Cortex of kidney (tissue), 1 donor: ENCODE results near the gene SLC26A2.

Experiments used
- DNase-seq: peaks from one replicate; lab custom pipeline; 2025; lab: John Stamatoyannopoulos, UW

Gene SLC26A2

DNA sequence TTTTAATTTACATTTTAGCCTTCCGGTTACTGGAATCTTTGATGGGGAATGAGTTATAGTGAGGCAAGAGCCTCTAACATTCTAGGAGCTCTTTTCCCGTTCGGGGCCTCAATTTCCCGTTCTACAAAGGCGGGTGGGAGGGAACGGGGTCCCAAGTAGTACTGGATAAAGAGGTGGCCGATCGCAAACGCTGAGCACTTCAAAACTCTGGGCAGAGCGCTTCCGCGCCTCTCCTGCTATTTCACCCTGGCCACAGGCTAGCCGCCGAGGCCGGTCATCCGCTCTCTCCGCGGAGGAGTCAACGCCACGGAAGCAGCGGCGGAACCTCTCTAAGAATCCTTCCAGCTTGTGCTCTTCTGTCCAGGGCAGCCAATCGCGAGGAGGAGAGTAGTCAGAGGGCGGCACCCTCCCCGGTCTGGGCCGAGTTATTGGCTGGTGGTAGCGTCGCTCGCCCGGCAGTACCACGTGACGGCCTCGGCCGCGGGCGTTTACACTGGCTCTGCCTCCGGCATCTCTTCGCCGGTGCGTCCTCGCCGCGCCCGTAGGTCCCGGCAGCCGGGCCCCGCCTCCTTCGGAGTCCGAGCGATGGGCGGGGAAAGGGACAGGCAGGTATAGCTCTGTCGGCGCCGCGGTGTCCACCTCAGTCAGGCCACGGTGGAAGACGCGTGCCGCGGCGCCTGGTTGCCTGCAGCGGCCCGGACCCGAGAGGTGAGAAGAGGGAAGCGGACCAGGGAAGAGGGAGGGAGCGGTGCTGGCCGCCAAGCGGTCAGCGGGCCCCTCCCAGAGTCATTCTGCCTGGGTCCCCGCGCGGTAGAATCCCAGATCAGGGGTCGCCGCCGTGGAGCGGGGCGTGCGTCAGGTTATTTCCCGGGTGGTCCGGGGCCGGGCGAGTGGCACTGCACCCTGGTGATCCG, at the start of gene SLC26A2:
Gene SLC26A2, plus strand, starts transcription at position 487 of the 914 bp plus-strand sequence. CDS start 16,895 bp downstream, outside the sequence.
- DNase-seq: peak; percentile 85

DNA sequence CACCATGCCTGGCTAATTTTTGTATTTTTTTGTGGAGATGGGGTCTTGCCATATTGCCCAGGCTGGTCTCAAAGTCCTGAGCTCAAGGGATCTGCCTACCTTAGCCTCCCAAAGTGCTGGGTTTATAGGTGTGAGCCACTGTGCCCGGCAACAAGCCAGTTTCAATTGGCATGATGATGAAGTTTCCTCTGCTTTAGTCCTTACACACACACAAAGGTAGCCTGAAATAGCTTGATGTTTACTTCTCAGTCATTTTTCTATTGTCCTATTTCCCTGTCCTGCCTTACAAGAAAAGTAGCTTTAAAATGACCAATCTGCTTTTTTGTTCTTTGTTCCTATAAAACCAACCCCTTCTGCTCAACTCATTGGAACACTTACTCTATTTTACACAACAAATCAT, 49.5 kb upstream of the SLC26A2 start:
- DNase-seq: no peak

DNA sequence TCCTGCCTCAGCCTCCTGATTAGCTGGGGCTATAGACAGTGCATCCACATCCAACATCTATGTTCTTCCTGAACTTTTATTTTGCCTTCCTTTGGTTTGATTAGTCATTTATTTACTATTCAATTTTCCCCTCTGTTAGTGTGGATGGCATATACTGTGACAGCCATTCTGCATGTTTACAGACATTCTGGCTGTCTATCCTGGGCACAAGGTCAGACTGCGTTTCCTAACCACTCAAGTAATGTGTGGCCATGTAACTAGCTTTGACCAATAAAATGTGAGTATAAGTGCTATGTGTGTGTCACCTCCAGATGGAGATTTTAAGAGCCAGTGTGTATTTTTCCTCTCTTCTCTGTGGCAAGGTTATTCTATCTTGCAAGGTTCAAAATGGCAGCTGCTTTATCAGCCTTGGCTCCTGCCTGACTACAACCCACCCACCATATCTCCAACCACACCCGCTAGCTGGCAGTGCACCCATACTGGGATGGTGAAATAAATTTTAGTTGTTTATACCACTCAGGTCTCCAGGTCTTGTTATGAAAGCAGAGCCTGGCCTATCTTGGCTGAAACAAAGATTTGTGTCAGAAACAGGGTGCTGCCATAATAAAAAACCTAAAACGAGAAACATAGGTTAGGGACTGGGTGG, 48.2 kb upstream of the SLC26A2 start:
- DNase-seq: no peak

DNA sequence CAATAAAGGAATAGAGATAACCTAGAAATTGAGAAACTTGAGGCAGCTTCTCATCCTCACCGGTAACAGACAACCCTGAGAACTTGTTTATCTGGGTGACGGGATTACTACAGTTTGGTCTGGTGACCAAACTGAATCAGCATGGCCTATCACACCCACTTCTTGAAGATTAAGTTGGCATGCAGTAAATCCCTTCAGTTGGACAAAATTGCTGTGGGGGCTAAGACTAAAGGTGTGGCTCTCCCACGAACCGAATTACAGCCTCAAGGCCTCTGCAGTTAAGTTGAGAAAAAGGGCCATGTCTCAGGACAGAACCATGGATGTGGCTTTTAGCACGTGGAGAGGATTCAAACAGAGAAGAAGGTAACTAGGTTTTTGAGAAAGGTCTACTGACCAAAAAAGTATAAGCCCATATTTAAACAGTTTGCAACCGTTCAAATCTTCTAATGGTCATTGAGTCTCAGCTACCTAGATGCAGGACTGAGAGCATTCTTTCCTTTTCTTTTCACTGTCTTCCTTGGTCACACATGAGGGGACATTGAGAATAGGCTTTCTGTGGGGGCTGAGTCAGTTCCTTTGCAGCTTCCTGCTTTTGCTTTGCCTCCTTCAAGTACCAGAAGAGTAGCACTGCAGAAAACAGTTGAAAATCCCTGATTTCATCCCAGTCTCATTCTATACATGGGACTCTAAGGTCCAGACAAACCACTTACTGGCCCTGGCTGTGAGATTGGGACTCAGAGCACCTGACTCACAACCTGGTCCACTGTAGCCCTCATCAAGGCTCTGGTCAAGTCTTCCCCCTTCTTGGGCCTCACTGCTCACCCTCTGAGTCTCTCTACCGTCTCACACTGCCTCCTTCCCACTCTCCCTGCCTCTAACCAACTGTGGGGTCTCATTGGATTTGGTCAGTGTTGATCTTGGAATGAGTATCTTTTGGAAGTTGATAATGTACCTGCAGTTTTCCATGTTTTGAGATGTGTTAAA, 46.8 kb upstream of the SLC26A2 start:
- DNase-seq: no peak

DNA sequence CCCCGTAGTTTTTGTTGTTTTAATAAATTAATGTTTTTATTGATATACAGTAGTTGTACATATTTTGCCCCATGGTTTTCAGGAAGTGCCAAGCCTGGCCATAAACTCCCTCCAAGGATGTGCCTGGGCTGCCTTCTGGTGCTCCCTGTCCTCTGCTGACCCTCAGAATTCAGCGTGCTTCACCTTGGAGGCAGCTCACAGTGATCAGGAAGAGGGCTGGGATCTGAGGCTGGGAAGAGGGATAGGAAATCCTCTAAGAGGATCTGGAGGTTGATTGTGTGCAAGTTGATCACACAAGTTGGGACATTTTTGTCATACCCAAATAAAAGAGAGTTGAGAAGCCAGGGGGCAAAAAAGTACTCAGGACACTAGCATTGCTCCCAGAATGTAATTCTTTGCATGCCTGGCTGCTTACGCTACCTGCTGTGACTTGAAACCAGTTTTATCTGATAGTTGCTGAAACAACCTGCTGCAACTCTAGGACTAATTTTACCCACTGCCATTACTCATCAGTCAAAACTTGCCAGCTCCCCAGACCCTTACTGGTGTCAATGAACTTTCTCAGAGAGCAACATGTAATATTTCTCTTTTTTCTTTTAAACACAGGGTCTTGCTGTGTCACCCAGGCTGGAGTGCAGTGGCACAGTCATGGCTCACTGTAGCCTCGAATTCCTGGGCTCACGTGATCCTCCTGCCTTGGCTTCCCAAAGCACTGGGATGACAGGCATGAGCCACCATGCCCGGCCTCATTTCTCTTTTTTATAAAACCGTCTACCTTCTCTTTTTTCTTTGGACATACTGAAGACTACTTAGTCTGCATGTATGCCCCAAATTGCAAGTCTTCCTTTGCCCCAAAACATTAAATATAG, 44.9 kb upstream of the SLC26A2 start:
- DNase-seq: no peak

DNA sequence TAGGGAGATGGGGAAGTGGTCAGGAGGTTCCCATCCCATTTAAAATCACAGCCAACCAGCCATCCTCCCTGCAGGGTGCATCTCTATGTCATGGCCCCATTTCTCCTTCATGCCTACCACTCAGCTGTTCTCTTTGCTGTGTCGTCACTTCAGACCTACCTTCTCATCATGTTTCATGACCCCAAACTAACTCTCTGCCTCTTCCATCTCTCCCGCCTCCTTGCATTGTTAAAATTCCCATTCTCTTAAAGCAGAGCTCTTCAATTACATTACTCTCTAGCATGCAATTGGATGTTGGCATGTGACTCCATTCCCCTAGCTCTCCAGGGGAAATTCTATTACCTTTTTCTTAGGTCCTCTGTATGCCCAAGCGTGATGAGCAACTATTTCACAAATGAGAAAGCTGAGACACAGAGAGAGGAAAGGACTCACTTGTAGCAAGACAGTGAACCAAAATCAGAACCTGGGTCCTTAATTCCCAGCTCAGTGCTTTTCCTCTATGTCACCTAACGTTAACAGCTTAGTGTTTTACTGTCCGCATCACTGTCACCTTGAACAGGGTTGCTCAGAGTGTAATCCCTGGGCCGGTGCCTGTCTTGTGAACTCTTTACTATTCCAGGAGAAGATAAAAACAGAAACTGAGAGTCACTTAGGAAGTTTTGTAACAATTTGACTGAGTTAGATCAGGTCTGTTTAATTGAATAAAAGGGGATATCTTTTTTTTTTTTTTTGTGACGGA, 44.1 kb upstream of the SLC26A2 start:
- no peak for DNase-seq

DNA sequence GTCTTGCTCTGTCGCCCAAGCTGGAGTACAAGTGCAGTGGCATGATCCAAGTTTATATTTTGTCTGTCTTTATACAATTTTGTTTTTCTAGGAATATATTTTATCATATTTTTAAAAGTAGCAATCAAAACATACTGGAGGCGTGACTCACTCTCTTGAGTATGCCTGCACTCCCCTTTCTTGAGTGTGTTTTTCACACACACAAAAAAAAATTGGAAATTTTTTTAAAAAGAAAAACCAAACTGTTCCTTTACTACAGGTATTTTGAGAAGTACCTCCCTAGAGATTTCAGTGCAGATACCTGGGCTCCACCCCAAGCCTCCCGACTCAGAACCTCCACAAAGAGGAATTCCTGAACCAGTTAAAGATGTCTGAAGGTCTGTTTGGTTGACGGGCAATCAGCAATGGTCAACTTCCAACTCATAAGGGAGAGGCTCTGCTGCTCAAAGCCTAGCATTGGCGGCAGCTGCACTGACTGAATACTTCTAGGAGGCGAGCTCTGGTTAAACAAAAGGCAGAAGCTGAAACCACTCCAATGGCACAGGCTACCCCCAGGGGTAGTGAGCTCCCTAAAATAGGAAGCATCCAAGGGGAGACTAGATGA, 43.4 kb upstream of the SLC26A2 start:
- DNase-seq: no peak

DNA sequence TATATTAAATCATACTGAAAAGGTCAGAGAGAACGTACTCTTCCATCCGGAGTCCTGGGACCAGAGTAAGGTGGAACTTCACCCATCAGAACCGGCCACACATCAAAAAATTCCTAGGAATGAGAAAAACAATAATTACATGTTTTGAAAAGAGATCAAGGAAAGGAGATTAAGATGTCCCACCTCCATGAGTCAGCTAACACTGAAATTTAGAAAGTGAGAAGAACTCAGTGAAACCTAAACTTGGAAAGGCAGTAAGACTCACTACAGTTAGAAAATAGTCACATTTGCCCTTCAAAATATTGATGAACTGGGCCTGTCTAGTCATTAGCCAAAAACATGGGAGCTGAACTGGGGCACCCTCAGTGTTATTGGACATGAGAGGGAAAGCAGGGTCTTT, 39.0 kb upstream of the SLC26A2 start:
- no peak for DNase-seq

DNA sequence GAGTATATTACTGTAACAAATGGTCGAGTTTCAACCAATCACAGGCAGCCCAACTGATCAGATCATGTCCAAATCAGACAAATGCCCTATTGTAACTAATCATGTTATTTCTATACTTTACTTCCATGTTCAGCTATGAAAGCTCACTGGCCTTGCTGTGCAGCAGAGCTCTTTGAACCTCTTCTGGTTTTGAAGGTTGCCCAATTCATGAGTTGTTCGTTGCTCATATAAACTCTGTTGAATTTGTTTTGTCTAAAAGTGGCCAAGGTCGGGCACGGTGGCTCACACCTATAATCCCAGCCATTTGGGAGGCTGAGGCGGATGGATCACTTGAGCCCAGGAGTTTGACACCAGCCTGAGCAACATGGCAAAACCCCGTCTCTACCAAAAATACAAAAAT, 37.6 kb upstream of the SLC26A2 start:
- no peak for DNase-seq

DNA sequence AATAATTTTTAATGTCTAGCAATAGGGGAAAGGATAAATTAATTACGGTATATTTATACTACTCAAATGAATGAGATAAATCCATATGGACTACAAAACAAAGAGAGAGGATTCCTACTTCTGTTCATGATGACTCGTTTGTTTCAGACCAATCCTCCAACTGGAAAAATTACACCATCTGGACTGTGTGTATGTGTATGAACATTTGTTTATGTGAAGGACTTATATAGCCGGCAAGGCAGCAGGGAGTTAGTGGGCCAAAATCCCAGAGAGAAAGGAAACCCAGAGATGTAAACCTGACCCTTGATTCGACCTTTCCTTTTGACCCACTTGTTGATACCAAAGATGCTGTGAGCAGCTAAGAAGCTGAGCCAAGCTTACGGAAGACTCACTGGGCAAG, 36.1 kb upstream of the SLC26A2 start:
- no peak for DNase-seq

DNA sequence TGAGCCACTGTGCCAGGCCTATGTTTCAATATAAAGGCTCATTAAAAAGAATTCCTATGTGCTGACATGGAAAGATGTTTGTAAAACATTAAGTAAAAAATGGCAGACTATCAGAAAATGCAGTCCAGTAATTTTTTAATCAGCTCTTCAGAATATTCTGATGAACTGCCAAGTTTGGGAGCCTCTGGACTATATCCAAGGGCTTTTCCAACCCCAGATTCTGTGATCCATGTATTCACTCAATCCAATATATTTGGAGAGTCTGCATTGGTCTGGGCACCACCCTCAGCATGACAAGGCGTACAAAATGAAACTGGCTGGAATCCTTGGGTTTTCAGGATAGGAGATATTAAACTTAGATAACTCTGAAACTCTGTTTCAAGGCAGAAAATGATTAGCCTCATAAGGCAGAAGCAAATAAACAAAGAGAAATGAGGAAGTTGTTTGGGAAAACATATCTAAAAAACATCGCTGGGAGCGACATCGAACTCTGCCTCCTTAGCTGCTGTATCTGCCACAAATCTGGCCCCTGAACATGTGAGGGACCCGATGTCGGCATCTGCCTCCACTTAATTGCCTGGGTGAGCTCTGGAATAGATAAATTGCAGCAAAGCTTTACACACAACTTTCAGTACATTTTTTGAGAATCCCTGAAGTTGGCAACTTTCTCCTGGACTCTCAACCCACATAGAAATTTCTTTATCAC, 30.4 kb upstream of the SLC26A2 start:
- DNase-seq: no peak

DNA sequence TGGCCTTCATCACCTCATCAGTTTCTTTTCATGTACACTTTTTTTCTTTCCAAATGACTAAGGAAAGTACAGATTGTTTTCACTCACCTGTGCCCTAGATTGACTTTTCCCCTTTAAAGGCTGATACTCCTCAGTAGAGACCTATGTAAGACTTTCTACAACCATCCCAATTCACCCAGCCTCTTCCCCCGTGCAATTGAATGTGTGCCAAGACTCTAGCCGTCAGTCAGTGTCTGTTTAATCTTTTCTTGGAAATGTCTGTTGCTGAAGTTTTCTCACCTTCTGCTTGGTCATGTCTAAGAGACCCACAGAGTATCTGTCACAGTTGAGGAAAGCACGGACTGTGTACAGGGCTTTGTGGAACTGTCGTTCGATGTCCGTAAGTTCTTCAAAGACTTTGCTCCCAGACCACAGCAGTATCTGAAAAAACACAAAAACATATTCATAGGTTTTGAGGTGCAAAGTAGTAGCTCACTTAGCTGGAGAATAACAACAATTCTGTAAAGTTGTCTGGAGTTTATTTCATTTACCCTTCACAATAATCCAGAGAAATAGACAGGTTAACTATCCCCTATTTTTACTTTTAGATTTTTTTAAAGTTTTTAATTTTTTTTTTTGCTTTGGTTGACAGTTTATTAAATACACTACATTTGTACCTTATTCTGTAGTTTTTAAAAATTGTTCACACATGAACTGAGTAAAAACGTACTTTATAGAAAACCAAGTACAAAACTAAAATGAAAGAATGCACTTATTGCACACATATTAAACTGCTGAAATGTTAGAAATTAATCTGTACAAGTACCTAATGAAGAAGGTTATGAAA, 29.6 kb upstream of the SLC26A2 start:
- no peak for DNase-seq

DNA sequence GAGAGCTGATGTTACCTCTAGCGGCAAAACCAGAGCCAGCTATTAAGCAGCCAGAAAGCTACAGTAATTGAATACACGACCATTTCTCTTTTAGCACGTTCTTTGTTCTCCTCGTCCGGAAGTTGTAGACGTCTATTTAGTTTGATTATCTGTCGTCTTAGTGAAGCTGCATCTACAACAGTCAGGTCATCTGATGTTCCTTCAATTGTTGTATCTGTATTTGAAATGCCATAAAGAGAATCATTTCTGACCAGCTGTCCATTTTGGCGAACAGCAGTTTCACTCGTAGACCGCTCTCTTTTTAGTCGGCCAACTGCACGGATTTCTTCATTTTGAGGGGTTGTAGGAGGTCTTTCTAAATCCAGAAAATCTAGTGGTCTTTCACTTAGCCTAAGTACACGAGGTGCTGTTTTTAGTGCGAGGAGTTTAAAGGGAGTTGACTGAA, 28.5 kb upstream of the SLC26A2 start:
- DNase-seq: no peak

DNA sequence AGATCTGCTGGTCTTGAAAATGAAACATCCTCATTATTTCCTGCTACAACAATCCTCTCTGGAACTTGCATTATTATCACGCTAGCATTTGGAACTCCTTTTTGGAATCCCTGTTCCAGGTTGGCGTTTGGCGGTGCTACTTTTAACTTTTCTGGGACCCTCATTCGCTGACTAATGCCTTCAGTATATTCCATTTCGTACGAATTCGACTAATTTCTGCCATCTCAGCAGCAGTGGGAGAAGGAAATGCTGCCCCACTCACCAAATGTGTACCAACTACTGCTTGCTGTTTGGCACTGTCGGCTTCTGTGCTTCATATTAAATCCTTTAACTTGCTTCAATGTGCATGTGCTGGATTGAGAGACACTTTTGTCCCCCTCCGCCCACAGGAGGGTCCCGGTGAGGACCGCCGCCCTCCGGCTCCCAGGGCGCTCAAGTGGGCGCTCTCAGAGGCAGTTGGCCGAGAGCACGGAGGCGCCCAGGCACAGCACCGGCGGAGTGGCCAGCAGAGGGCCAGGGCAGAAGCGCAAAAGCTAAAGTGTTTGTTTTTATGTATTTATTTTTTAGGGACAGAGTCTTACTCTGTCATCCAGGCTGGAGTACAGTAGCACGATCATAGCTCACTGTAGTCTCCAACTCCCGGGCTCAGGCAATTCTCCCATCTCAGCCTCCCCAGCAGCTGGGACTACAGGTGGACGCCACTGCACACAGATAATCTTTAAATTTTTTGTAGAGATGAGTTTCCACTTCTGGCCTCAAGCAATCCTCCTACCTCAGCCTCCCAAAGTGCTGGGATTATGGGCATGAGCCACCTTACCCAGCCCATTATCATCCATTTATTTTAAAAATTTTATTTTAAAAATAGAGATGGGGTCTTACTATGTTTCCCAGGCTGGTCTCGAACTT, 27.9 kb upstream of the SLC26A2 start:
- no peak for DNase-seq

DNA sequence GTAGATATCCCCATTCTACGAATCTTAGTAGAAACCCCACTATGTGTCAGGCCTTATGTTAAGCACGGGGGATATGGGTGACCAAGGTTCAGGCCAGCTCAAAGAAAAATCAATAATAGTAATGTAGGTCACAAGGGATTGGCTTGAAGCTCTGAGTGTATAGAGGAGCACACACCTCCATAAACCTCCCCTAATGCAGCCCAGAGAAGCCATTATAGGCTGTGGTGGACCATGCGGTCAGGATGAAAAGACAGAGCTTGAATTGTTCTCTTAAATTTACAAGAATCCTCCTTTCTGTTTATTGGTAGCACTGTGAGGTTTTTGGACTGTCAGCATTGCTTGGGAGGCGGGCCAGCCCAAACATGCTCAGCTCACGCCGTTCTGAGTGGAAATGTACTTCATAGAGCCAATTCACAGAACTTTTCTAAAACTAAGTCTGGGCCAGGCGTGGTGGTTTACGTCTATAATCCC, 25.1 kb upstream of the SLC26A2 start:
- DNase-seq: no peak

DNA sequence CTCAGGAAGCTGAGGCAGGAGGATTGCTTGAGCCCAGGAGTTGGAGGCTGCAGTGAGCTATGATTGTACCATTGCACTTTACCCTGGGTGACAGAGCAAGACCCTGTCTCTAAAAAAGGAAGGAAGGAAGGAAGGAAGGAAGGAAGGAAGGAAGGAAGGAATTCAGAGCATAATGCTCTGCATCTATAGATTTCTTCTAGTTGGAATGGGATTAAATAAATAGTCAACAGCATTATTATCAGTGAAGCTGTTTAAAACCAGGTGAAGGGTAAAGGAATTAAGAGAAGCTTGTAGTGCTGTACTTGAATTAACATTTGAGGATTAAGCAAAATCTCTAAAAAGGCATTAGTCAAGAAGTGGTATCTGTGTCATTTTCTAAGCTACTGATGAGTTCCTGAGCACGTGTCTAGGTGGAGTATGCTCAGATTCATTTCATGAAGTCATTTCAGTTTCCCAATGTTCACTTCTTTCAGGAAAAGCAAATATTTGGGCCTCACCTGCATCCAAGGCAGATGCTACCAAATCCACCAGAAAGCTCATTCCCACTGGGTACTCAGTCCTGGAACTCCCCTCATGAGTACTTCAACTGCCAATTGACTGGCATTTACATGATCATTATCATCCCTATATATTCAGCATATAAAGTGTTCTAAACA, 24.4 kb upstream of the SLC26A2 start:
- DNase-seq: no peak

DNA sequence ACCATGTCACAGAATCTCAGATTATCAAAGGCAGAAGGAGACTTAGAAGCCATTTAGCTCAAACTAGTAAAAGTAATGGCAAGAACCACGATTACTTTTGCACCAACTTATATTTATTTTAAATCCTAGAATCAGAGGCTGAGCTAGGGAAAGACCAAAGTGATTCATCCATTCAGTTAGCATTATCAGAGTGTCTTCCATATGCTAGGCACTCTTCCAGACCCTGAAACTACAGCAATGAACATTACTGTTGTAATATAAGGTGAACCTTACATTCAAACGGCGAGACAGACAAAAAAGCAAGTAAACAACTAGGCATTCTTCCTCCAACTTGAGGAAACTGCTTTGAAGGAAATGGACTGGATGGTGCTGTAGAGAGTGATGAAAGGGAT, 23.9 kb upstream of the SLC26A2 start:
- no peak for DNase-seq
